ENCODE results near the gene TMEM253.

TMEM253 gene

GRCh38 chr14:21071225-21072030, 29.4 kb upstream of the TMEM253 start:
- peak; percentile 37 for DNase-seq

GRCh38 chr14:21072031-21072473, 28.8 kb upstream of the TMEM253 start:
- no peak for DNase-seq

- DNase-seq, result no peak
Observed at GRCh38 chr14:21072781-21073339, 28.0 kb upstream of the TMEM253 start.

- DNase-seq, result no peak
Observed at GRCh38 chr14:21073921-21074320, 26.9 kb upstream of the TMEM253 start.

- DNase-seq, result no peak
Observed at GRCh38 chr14:21074398-21075272, 26.2 kb upstream of the TMEM253 start.

GRCh38 chr14:21075719-21076437, 25.0 kb upstream of the TMEM253 start:
- no peak for DNase-seq

- DNase-seq, result no peak
Observed at GRCh38 chr14:21077672-21078071, 23.2 kb upstream of the TMEM253 start.

GRCh38 chr14:21078287-21078686, 22.6 kb upstream of the TMEM253 start:
- DNase-seq, result no peak

GRCh38 chr14:21078726-21079125, 22.1 kb upstream of the TMEM253 start:
- no peak for DNase-seq

GRCh38 chr14:21081521-21082142, 19.2 kb upstream of the TMEM253 start:
- DNase-seq, result no peak

GRCh38 chr14:21083565-21084325, 17.1 kb upstream of the TMEM253 start:
- DNase-seq, result no peak

- DNase-seq, result no peak
Observed at GRCh38 chr14:21084396-21084795, 16.5 kb upstream of the TMEM253 start.

GRCh38 chr14:21084998-21085853, 15.6 kb upstream of the TMEM253 start:
- DNase-seq, result no peak

- no peak for DNase-seq
Observed at GRCh38 chr14:21086908-21087293, 14.0 kb upstream of the TMEM253 start.

- peak; percentile 63 for DNase-seq
Observed at GRCh38 chr14:21087294-21088091, 13.4 kb upstream of the TMEM253 start.

- no peak for DNase-seq
Observed at GRCh38 chr14:21088687-21089086, 12.2 kb upstream of the TMEM253 start.

- DNase-seq, result no peak
Observed at GRCh38 chr14:21089271-21089670, 11.6 kb upstream of the TMEM253 start.

GRCh38 chr14:21089877-21090193, 11.0 kb upstream of the TMEM253 start:
- DNase-seq, result no peak

- DNase-seq, result no peak
Observed at GRCh38 chr14:21090194-21090939, 10.5 kb upstream of the TMEM253 start.

All from stimulated activated CD4-positive, alpha-beta T cell treated with anti-CD3 and anti-CD28 coated beads, Interleukin-4, amount 100 ng/mL, for 24 hours (primary cell).